Liver (tissue), 9 donors: ENCODE measurements around the gene RARRES2. TPM values are rescaled to one million over a fixed set of nuclear protein-coding genes. Genes with fewer than 3 reads are reported as not detected.
A peak's percentile ranks its signal among the peaks of the same experiment; 100 is the strongest.
"Not testable (repeated sequence)": the region's sequence is repeated elsewhere in the genome, so short reads cannot be mapped to it uniquely, and the experiment has no call there.

Experiments
- DNase-seq: peaks from one replicate; pipeline ENCODE4 v3.0.0-alpha.2; 2017; ENCODE audit warnings: low spot score
- H3K27ac ChIP-seq, 2 donors: one replicate each; pipeline ENCODE4 v1.7.0; 2013; ENCODE audit warnings: inconsistent platforms in 2 of 2, low read length in 2 of 2, control low read depth in 1 of 2, low read depth in 1 of 2, mild to moderate bottlenecking in 1 of 2
- H3K27me3 ChIP-seq, 4 donors: one replicate each; pipeline versions ENCODE4 v1.6.1 to v1.7.0; 2013; ENCODE audit warnings: low read length in 3 of 4, inconsistent platforms in 1 of 4, mild to moderate bottlenecking in 1 of 4, moderate library complexity in 1 of 4; ENCODE audit not compliant: control insufficient read depth in 4 of 4, insufficient read depth in 4 of 4
- H3K36me3 ChIP-seq, 4 donors: one replicate each; pipeline versions ENCODE4 v1.6.1 to v1.7.0; 2013; ENCODE audit warnings: low read length in 3 of 4, mild to moderate bottlenecking in 3 of 4, low read depth in 1 of 4, moderate library complexity in 1 of 4; ENCODE audit not compliant: control insufficient read depth in 4 of 4, insufficient read depth in 3 of 4
- H3K4me1 ChIP-seq, 4 donors: one replicate each; pipeline versions ENCODE4 v1.6.1 to v1.7.0; 2013; ENCODE audit warnings: low read length in 3 of 4, mild to moderate bottlenecking in 3 of 4, moderate library complexity in 1 of 4; ENCODE audit not compliant: control insufficient read depth in 4 of 4, insufficient read depth in 4 of 4
- H3K4me3 ChIP-seq, 3 donors: one replicate each; pipeline versions ENCODE4 v1.6.1 to v1.7.0; 2013; ENCODE audit warnings: low read length in 3 of 3, control low read depth in 1 of 3, low read depth in 1 of 3, mild to moderate bottlenecking in 1 of 3
- H3K9ac ChIP-seq, 2 donors: one replicate each; pipeline ENCODE4 v1.7.0; 2013; ENCODE audit warnings: low read length in 2 of 2, mild to moderate bottlenecking in 2 of 2, moderate library complexity in 2 of 2, control low read depth in 1 of 2, low read depth in 1 of 2
- H3K9me3 ChIP-seq, 4 donors: one replicate each; pipeline versions ENCODE4 v1.6.1 to v1.7.0; 2013; ENCODE audit warnings: low read length in 3 of 4; ENCODE audit not compliant: control insufficient read depth in 4 of 4
- HNF4A ChIP-seq, 2 donors: conservative IDR thresholded peaks; 2 replicates each; pipeline ENCODE4 v1.6.1; 2016; ENCODE audit warnings: antibody characterized with exemption in 2 of 2, mild to moderate bottlenecking in 2 of 2
- WGBS: extraction: QIAGEN DNeasy Blood & Tissue Kit; methylation state at CpG from one replicate; pipeline ENCODE4 v1.1.7; 2013; 5-methylcytosine and 5-hydroxymethylcytosine counted together
- polyA plus RNA-seq, 2 donors: library from polyadenylated mRNA; stranded (reverse) in 1 of 2; unstranded in 1 of 2; fragments of 200-250 nt in 1 of 2; fragments of >200 nt in 1 of 2; fragmentation: Nextera tagmentation in 1 of 2; extraction: Ambion mirVana in 1 of 2; gene quantifications; one replicate each; pipeline versions ENCODE4 v1.2.1 to v1.2.3, GENCODE V29; 2013 to 2015
- total RNA-seq, 2 donors: library from RNA; depleted of rRNA; stranded (reverse); fragments of >200 nt; gene quantifications; one replicate each; pipeline ENCODE4 v1.2.3, GENCODE V29; 2014
- donor health status: healthy.
- donor health status: healthy.
- donor health status: healthy.
- donor health status: healthy.
- donor health status: healthy.

Gene RARRES2
- total and polyA plus RNA-seq, 4 donors, result 149 to 1,915 (median 842) TPM

DNA sequence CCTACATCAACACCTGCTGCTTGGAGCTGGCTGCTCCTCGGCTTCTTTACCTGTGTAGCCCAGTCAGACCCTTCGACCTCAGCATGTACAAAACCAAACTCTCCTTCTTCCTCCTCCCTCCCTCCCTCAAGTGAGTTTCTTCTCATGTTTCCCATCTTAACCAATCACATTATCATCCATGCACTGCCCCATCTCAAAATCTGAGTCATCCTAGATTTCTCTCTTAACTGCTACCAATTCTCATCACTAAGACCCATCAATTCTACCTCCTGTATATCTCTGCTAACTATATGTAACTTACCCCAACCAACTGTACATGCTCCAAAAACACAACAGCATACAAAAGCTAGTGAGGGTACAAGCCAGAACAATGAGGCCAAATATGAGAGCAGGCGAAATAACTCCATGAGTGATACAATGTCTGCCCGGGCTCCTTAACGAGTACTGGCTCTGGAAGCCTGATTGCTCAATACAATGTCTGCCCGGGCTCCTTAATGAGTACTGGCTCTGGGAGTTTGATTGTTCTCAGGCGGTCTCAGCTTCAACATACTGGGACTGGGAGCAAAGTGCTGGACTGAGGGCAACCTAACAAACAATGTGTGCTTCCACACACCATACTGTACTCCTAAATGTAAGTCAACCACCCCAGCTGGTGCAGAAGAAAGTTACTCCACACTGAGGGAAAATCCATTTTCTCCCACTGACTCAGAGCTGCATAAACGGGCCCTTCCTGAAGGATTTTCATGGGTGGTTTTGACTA is 36.8 kb downstream of the RARRES2 start:
- DNase-seq, H3K27ac ChIP-seq: not testable (repeated sequence)

DNA sequence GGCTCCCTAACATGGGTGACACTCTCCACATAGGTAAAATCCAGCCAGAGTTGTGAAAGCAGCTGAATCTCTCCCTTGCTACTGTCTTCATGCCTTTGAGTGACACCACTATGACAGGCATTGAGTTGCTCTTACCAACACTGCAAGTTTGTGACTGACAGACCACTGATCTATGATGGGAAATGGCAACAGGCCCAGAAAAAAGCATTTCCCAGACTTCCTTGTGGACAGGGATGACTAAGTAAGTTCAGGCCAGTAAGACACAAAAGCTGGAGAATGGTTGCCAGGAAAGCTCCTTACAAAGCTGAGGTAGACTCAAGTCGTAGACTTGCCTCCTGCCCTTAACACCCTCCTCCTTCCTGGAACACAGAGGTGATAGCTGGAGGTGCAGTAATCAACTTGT is 38.5 kb downstream of the RARRES2 start:
- not testable (repeated sequence) for H3K4me3 ChIP-seq, H3K4me1 ChIP-seq, DNase-seq, H3K36me3 ChIP-seq, H3K27me3 ChIP-seq, H3K27ac ChIP-seq, H3K9me3 ChIP-seq, H3K9ac ChIP-seq
- 78% methylated on average over 1 of the region's 1 CpG for WGBS

More for the DNA sequence above, 36.8 kb downstream of the RARRES2 start:
- H3K4me1 ChIP-seq, H3K27me3 ChIP-seq, H3K4me3 ChIP-seq, H3K9ac ChIP-seq, H3K36me3 ChIP-seq, H3K9me3 ChIP-seq: not testable (repeated sequence)
- 80% methylated on average over 8 of the region's 8 CpGs for WGBS

DNA sequence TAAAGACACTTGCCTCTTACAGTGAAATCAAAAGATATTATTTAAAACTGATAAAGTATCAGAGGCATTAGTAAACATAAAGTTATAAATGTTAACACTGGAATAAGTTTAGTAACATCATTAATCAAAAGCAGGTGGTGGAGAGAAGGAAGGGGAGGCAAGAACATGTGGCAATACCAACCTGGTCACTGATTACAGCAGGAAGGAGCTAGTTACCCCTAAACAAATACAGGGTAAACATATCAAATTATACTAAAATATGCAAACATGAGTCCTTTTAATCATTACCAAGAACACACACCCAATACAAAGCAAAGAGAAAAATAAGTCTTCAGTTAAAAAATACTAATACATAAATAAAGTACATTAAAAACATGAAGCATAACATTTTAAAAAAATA is 43.5 kb downstream of the RARRES2 start:
- H3K4me3 ChIP-seq, H3K36me3 ChIP-seq, H3K4me1 ChIP-seq, H3K27me3 ChIP-seq, H3K27ac ChIP-seq, DNase-seq, H3K9ac ChIP-seq, H3K9me3 ChIP-seq: not testable (repeated sequence)

DNA sequence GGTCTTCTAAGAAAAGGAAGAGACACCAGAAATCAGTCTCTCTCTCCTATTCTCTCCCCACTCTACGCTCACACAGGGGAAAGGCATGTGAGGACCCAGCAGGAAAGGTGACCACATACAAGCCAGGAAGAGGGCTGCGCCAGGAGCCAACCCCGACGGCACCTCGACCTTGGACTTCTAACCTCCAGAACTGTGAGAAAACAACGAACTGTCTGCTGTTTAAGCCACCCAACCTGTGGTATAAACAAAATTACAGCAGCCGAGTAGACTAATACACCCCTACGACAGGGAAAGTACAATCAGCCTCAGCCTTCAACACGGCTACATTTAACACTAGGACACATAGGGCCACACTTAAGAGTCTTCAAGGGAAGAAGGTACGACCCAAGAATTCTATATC is 44.6 kb downstream of the RARRES2 start:
- not testable (repeated sequence) for DNase-seq, H3K4me1 ChIP-seq, H3K27me3 ChIP-seq, H3K27ac ChIP-seq, H3K4me3 ChIP-seq, H3K9ac ChIP-seq, H3K36me3 ChIP-seq, H3K9me3 ChIP-seq
- 52% methylated on average over 9 of the region's 10 CpGs for WGBS
- peak; percentile 10 to 25 for TF ChIP-seq HNF4A (conservative IDR thresholded peaks at IDR 0.05)

GRCh38 chr7:150295614-150296013 is 45.8 kb downstream of the RARRES2 start:
- H3K4me1 ChIP-seq, result not testable (repeated sequence)

GRCh38 chr7:150295027-150295426 is 46.4 kb downstream of the RARRES2 start:
- not testable (repeated sequence) for DNase-seq

More at GRCh38 chr7:150295614-150296013, 45.8 kb downstream of the RARRES2 start:
- H3K27ac ChIP-seq, H3K9me3 ChIP-seq, H3K27me3 ChIP-seq, DNase-seq, H3K4me3 ChIP-seq, H3K36me3 ChIP-seq, H3K9ac ChIP-seq: not testable (repeated sequence)
- 58% methylated on average over 3 of the region's 8 CpGs for WGBS

DNA sequence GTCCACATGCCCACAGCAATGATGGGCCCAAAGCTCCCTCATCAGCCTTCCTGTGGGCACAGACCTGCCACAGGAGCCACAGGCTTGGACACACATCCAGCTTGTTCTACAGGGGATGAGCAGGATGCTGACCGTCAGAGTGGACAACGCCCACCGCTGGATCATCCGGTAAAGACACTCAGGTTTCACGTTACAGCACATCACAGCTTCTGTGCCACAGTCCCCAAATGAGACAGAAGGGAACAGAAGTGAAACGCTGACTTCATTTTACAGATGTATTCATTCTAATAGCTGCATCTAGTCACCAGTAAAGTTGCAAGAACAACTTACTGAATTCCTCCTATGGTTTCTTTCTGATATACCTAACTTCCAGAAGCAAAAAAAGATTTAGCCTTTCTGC is 51.1 kb downstream of the RARRES2 start:
- H3K9ac ChIP-seq, H3K4me3 ChIP-seq, H3K36me3 ChIP-seq, DNase-seq, H3K4me1 ChIP-seq, H3K27me3 ChIP-seq, H3K9me3 ChIP-seq, H3K27ac ChIP-seq: not testable (repeated sequence)
- WGBS, result 86% methylated on average over 6 of the region's 6 CpGs

More at GRCh38 chr7:150295027-150295426, 46.4 kb downstream of the RARRES2 start:
- WGBS, result 97% methylated on average over 8 of the region's 8 CpGs
- H3K9me3 ChIP-seq, H3K9ac ChIP-seq, H3K4me3 ChIP-seq, H3K36me3 ChIP-seq, H3K4me1 ChIP-seq, H3K27me3 ChIP-seq, H3K27ac ChIP-seq: not testable (repeated sequence)

DNA sequence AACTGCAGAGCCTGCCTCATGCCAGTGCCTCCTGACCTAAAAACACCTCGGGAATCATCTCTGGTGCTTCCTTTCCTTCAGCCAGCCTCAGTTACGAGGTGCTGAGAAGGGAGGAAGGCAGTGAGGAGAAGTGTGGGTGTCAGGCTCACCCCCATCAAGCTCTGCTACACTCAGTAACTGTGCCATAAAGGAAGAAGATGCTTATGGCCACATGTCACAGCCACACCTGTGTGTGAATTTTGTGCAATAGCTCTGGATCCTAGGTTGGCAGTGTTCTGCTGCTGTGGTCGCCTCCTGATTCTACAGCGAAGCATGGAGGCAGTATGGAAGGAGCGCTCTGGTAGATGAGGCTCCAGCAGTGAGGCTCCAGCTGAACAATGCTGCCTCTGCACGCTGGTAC is 52.6 kb downstream of the RARRES2 start:
- not testable (repeated sequence) for H3K4me3 ChIP-seq, H3K4me1 ChIP-seq, H3K36me3 ChIP-seq, H3K27me3 ChIP-seq, H3K9ac ChIP-seq, DNase-seq, H3K9me3 ChIP-seq, H3K27ac ChIP-seq
- WGBS, result 92% methylated on average over 5 of the region's 6 CpGs
